Stimulated activated CD8-positive, alpha-beta memory T cell treated with anti-CD3 and anti-CD28 coated beads, Interleukin-7, amount 100 ng/mL, for 1 hour (primary cell): ENCODE measurements around the gene PAQR3.

Experiments used
- DNase-seq, 2 donors: peaks; one replicate each; pipeline ENCODE4 v3.0.0-alpha.2; 2020; ENCODE audit warnings: low read depth in 2 of 2

Gene PAQR3, protein sequence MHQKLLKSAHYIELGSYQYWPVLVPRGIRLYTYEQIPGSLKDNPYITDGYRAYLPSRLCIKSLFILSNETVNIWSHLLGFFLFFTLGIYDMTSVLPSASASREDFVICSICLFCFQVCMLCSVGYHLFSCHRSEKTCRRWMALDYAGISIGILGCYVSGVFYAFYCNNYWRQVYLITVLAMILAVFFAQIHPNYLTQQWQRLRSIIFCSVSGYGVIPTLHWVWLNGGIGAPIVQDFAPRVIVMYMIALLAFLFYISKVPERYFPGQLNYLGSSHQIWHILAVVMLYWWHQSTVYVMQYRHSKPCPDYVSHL

DNA sequence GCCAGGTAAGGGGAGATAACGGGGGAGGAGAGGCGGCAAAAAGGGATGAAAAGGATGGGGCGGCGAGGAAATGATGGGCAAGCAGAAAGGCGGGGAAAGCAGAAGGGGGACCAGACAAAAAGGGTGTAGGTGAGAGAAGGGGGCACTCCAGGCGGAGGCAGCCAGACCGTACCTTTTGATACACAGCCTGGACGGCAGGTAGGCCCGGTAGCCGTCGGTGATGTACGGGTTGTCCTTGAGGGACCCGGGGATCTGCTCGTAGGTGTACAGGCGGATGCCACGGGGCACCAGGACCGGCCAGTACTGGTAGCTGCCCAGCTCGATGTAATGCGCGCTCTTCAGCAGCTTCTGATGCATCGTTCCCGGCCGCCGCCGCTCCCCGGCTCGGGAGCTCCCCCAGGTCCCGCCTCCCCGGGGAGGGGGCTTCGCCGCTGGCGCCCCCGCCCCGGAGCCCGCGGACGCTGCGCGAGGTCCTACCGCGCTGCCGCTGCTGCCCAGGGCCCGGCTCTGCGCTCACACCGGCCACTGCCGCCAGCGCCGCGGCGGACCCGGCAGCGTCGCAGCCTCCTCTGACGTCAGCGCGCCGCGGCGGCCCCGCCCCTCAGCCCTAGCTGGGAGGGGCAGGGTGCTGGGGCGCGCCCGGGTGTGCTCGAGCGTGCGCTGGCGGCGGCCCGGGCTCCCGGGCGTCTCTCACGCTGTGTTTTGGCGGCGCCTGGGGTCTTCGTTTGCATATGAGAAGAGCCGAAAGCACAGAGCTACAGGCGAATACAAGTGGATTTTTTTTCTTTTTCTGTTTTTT, at the start of gene PAQR3:
TSS of gene PAQR3 (minus strand) at position 571 of the 799 bp plus-strand sequence. CDS start at position 357, 214 bp downstream.
- peak; percentile 67 to 68 for DNase-seq

DNA sequence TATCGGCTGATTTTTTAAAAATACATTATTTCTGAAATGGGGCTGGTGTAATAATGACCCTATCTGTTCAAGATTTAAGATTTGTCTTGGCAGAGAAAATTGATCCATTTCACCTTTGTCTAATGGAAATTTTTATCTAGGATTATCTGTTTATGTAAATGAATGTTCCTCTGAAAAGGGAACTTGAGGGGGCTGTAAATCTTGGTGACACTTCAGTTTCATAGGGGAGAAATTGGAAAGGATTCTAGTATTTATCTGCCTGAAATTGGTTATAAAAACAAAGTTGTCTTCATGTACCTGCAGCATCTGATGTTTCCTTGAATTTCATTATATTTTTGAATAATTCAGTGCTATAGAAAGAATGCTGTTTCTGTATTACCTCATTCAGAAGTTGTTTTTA, 48.4 kb upstream of the PAQR3 start:
- no peak for DNase-seq

DNA sequence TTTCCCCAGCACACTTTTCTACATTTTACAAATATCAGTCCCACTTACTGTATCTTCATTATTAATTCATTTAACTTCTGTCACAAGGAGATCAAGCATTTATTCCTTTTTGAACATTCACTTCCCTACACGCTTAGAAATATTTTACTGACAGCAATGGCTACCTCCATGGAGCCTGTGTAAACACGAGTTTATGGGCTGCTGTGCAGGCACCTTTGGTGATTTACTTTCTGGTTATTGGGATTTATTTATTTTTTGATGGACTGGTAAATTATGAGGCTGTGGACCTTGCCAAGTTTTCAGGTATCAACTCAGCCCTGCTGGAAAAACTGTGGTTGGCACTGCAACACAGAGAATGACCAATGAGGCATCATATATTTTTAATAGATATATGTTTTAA, 45.4 kb upstream of the PAQR3 start:
- no peak for DNase-seq

DNA sequence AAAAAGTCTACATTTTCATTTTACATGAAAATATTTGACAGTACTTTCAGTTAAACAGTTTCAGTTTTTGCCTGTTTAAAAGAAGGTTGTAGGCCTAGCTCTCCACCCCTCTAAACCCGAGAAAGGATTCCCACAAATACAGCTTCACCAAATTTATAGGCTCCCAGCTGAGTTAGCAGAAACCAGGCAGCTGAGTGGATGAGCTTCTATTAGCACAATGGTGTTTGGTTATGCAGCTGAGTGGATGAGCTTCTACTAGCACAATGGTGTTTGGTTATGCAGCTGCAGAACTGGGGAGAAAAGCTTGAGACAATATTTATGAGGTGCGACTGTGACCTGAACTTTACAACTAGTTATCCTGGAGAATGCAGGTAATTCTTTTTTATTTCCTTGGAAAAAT, 36.6 kb upstream of the PAQR3 start:
- DNase-seq: no peak

DNA sequence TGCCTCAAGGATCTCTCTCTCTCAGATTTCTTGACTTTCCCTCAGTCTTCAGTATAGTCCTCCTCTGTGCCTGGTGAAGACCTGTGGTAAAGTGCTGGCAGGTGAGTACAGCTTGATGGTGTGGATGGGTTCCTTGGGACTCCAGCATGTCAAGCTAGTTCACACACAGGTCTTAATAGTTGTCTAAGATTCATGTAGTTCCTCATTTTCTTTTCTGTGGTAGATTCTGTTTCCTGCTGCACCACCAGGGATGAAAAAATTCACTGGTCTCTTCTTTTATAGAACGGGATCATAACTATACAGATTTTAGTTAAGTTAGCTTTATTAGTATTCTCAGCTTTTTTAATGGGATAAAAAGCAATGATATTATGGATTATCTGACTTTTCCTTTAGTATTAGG, 32.5 kb upstream of the PAQR3 start:
- no peak for DNase-seq

DNA sequence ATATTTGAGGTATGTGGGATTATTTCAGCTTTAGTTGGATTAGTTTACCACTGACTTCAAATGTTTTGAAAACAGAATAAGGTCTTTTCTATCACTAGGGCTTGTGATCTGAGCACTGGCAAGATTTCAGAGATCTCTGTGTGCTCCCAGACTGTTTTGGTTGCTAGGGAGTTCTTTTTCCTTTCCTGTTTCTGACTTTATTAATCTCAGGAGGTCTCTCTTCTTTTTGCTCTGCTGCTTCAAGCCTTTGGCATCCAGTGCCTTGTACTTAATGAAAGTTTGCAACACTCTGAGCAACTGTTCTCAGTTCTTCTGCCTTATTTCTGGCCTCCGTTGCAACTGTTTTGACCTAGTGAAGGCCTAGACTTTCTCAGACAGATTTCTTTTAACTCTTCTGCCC, 32.1 kb upstream of the PAQR3 start:
- no peak for DNase-seq

DNA sequence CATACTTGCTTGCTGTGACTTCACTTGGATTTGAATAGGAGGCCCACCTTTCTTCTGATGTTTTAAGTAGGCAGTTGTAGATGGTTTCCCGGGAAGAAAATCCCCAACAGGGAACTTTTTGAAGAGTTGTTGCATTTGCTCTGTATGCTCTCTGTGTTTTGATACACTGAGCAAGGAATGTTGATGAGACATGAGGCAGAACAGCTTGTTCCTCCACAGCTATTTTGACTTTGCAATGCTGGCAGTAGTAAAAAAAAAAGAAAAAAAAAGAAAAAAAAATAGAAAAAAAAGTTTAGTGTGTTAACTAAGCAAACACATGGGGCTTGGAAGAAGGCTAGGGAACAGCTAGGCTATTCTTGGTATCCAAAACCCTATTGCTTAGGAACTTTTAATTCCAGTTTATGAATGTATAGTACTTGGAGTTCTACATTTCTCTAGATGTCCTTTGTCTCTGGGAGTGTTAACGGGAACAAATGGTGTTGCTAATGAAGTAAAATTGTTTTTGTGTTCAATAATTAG, 23.4 kb upstream of the PAQR3 start:
- no peak for DNase-seq

DNA sequence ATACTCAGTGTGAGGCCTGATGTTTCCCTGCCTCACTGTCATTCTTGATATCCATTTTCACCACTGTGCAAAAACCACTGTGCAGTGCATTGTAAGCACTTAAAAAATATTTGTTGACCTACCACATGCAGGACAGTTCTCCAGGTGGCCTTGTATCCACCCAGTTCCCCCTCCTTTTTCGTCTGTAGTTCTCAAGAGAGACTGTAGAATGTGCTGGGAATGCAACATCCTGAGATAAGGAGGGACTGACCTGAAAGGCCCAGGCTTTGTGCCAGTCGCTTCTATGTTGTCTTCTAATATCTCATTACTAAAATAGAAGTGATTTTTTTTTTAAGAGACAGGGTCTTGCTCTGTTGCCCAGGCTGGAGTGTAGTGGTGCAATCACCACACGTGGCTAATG, 21.7 kb upstream of the PAQR3 start:
- DNase-seq: no peak

DNA sequence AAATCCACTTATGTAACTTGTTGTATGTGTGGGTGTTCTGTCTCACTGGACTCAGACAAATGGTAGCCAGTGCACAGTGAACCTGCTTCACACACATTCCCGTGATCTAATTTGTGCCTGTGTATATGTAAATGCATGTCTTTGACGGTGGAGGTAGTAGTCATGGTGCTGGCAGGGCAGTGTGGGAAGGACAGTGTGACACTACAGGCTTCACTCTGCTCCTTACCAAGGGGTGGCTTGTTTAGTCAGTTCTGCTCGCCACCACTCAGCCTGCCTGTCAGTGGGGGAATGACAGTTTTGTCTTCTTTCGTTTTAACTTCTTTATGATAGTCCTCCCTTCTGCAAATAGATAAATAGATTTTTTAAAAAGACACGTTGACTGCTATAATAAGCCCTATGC, 17.7 kb upstream of the PAQR3 start:
- no peak for DNase-seq

DNA sequence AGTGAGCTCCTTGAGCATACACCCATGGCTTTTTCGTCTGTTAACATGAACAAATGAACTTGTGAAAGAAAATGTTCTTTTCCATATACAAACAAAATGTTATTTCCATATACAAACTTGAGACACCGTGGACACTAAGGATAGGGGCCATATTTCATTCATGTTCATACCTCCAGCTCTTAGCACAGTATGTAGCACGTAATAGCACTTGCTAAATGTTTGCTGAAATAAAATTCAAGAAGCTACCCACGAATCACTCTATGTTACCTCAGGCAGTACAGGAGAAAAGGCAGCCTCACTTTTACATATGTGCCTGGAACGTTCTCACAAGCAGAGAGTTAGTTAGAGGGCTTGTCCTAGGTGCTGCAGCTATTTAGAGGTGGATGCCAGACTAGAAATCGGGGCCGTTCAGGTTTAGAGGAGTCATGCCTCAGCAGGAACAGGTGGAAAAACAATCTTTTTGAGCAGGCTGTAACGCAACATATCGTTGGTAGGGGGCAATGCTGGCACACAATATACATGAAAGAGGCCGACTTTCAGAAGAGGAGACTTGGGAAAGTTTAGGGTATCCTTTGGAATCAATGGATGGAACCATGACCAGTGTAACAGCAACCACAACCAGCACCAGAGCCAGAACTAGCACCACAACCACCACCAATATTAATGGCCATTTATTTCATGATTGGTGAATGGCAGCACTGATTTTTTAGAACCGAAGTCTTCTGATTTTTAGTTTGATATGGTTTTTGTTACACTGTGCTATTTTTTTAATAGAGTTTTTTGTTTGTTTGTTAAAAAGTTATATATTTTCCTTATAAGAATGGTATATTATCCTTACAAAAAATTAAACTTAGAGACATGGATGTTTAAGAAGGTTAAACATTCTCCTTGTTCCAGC, 14.8 kb upstream of the PAQR3 start:
- no peak for DNase-seq

DNA sequence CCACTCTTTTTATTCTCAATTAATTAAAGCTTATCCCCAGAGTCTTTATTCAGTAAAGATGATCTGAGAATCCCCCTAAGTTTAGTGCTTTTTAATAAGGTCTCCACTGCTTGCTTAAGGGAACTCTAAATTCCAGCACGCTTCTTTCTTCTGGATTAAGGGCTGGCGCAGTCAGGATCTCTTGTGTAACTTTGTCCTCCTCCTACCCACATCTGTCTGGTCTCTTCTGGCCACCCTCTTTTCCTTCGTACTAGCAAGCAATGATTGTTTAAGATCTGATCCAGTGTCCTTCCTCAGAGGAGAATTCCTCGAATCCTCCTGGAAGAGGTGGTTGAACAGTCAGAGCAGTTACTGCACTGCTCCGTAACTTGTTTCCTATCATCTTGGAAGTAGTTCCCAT, 14.0 kb upstream of the PAQR3 start:
- DNase-seq: no peak

DNA sequence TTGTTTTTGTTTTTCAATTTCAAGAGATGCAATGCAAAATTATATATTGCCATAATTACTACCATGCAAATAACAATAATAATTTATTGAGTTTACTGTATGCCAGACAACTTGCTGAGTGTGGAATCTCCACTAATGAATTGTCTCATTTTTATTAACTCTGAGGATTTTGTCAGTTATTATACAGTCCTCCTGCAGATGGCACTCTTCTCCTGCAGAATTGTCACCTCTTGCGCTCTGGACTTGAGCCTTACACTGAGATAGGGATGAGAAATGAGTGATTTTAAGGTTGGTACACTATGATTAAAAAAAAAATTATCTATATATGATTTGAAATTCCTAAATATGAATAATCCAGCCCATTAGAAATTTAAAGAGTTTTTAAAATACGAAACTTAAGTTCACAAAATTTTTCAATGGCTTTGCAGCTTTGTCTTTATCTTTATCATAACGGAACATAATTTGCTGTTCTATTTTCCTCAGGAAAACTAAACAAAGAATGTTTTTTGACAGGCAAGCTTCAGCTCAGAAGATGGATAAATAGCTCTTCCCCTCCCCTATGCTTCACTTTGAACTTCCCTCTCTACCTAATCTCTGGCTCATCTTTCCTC, 12.7 kb upstream of the PAQR3 start:
- DNase-seq: no peak

DNA sequence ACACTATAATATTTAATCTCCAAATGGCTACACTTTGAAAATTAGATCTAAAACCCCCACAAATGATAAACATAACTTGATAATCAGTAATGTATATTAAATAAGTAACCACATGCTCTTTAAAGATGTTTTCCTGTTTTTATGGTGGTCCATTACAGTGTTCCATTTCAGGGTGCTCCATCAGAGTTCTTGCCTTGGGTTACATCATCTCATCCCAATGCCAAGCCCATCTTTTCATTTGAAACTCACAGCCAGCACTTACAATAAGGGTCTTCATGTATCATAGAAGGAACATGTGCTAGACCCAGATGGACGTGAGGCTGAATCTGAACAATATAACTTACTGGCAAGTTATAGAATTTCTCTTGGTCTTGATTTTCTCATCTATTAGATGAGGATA, 10.5 kb upstream of the PAQR3 start:
- DNase-seq: no peak

DNA sequence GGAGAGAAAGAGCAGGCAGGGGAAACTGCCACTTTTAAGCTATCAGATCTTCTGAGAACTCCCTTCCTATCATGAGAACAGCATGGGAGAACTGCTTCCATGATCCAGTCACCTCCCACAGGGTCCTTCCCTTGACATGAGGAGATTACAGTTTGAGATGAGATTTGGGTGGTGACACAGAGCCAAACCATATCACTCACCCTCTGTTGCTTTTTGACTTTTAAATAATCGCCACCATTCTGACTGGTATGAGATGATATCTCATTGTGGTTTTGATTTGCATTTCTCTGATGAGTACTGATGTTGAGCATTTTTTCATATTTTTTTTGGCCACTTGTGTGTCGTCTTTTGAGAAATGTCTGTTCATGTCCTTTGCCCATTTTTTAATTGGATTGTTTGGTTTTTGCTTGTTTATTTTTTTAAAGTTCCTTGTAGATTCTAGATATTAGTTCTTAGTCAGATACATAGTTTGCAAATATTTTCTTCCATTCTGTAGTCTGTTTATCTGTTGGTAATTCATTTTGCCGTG, 6.5 kb upstream of the PAQR3 start:
- DNase-seq: no peak

DNA sequence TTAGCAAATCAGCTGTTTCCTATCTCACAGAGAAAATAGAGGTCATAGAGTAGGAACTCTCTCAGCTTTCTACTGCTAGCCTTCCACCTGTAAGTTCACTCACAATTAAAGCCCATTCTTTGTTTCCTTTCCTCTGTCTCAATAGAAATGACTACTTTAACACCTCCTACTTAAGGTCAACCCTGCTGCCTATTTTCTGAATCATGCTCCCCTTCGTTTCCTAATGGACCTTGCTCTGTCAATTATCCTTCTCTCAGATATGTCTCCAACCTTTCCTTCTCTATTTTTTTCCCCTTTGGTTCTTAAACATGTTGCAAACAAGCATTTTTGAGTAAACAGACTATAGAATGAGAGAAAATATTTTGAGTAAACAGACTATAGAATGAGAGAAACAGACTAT, 5.1 kb upstream of the PAQR3 start:
- no peak for DNase-seq

DNA sequence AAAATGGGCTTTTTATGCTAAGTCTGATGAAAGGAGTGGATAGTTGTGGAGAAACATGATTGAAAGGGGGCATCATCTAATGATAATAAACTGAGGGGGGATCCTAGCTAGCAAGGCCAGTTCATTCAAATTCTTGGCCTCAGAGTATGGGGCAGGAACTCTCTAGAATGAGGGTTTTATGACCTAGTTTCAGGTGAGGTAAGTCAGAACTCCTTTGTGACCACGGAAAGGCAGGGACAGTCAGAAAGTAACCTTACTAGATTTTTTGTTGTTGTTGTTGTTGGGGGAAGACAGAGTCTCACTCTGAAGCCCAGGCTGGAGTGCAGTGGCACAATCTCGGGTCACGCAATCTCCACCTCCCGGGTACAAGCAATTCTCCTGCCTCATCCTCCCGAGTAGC, 1.5 kb upstream of the PAQR3 start:
- DNase-seq: no peak

DNA sequence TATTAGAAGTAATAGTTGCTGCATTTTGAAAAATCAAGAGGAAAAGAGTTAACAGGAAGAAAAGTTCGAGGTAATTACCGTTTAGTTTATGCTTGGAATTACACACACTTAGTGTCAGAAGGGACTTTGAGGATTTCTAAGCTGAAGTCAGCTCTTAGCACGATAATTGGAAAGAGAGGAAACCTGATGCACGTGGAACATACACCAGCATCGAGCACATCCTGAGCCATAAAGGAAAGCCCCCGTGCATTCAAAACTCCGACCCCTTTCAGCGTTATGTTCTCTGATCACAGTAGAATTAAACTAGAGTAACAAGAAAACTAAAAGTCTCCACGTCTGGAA, 400 bp upstream of the PAQR3 start:
- DNase-seq: no peak

DNA sequence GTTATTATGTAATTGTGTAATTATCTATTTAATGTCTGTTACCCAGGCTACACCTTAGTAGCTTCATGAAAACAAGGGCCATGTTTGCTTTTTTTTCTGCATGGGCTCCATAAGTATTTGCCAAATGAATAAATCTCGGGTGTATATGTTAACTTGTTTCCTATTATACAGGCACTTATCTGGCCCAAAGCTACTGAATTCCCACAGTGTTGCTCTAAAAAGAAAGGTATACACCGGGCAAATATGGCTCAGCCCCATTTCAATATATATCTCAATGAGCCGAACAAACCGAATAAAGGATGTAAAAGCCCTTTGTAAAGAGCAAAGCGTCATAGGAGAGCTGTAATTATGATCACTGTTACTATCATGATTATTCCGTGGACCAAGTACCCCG, 767 bp downstream of the PAQR3 start:
- no peak for DNase-seq

DNA sequence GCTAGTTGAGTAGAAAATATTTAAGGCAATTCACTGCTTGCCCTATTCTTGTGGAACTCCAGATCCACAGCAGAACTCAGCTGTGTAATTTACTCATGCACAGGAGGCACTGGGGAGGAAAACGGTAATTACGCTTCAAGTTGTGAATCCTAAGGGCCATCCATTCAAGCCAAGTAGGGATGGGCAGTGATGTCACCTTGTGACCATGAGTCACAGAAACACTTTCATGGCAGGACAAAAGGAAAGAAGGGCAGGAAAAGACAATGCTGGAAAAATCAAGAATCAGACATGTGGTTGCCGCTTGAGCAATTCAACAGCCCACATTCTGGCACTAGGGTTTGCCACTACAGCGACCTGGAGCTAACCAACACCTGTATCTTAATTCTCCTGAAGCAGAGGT, 1.4 kb downstream of the PAQR3 start:
- no peak for DNase-seq

DNA sequence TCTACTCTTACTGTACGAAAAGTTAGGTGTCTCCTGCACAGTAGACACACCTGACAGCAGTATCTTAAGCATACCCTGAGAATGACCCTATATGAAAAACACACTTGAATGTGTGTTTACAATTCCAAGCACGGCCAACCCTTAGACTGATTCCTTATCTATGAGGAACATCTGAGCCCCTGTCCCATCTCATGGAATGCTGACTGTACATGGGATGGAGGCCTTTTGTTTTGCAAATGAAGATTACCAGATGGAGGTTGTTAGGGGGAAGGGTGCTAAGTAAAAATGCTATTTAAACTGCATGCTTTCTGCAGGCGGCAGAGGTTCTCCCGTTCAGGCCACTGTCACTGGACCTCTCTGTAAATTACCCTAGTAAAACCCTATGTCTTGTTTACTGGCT, 2.2 kb downstream of the PAQR3 start:
- no peak for DNase-seq

DNA sequence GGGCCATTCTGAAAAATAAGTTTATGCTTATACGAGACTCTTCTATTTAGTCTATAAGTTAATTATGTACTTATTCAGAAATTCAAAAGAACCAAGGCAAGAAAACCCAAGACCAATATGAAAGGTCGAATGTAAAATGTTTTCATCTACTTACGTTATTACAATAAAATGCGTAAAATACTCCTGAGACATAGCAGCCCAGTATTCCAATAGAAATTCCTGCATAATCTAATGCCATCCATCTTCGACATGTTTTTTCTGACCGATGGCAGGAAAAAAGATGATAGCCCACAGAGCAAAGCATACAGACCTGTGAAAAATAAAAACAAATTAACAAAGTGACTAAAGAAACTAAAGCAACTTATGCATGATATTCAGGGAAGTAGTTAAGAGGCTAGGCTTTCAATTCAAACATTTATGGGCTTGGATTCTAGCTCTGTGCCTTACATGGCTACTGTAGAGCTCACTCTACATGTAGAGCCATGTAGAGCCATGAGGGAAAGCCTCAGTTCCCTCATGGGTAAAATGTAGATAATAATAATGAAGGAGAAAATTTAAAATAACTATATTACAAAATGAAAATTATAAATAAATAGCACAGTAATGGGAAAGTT, 9.1 kb downstream of the PAQR3 start:
- DNase-seq: no peak
